Measurements from ENCODE around the gene KCNMA1.
"Not testable (repeated sequence)": the region's sequence is repeated elsewhere in the genome, so short reads cannot be mapped to it uniquely, and the experiment has no call there.

KCNMA1 gene

GRCh38 chr10:77637532-77638320 is at the start of gene KCNMA1:
TSS of gene KCNMA1 (minus strand) at chr10:77637808.
- no peak for DNase-seq

GRCh38 chr10:77686650-77687417 is 49.2 kb upstream of the KCNMA1 start:
- no peak for DNase-seq

GRCh38 chr10:77686096-77686495 is 48.5 kb upstream of the KCNMA1 start:
- no peak for DNase-seq

GRCh38 chr10:77685432-77685831 is 47.8 kb upstream of the KCNMA1 start:
- DNase-seq = no peak

GRCh38 chr10:77683088-77683432 is 45.5 kb upstream of the KCNMA1 start:
- not testable (repeated sequence) for DNase-seq

- DNase-seq = no peak
Observed at GRCh38 chr10:77682393-77683087, 44.9 kb upstream of the KCNMA1 start.

DNA sequence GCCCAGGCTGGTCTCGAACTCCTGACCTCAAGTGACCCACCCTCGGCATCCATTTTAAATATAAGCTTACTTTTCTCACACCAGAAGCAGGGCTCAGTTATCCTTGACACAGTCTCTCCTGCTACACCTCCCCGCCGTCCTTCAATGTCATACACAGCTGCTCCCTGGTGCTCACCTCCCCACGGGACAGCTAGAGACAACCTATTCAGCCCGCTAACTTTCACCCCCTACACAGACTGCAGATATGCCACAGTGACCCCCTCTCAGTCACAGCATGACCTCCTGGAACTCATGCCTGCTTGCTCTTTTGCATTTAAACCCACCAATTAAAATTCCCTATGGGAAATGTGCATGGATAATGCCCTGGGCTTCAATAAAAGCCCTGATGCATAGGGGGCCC is 44.2 kb upstream of the KCNMA1 start:
- no peak for DNase-seq

DNA sequence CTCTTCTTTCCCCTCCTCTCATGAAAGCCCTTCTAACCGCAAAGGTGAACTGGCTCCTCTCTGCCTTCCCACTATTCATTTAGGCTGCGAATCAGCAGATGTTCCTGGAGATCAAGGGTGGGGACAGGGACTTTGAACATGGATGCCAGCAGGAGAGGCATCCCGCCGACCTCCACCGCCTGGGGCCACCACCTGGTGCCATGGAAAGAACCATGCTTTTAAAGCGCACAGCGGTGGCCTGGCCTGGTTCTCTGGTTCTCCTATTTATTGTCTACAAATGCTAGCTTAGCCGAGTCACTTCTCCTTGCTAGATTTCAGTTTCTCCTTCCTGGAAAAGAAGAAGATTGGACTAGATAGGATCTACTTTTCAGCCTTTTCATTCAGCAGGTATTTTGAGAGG is 43.2 kb upstream of the KCNMA1 start:
- DNase-seq = no peak

- no peak for DNase-seq
Observed at GRCh38 chr10:77680065-77680464, 42.5 kb upstream of the KCNMA1 start.

DNA sequence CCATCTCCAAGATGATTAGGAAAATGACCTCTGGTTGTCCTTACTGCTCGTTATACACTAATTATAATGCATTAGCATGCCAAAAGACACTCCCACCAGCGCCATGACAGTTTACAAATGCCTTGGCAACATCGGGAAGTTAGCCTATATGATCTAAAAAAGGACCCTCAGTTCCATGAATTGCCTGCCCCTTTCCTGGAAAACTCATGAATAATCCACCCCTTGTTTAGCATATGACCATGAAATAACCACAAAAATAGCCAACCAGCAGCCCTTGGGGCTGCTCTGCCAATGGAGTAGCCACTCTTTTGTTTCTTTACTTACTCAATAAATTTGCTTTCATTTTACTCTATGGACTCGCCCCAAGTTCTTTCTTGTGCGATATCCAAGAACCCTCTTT is 41.6 kb upstream of the KCNMA1 start:
- DNase-seq = no peak

DNA sequence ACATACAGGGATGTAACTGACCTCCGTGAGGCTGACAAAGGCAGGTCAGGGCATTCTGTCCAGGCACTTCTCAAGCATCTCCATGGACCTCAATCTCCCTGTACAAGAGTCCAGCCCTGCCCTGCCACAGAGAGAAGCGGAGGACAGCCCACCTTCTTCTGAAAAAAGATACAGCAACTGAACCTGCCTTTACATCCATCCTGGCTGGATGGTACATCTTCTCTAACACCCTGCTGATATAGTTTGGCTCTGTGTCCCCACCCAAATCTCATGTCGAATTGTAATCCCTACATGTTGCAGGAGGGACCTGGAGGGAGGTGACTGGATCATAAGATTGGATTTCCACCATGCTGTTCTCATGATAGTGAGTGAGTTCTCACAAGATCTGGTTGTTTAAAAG is 40.5 kb upstream of the KCNMA1 start:
- DNase-seq = no peak

DNA sequence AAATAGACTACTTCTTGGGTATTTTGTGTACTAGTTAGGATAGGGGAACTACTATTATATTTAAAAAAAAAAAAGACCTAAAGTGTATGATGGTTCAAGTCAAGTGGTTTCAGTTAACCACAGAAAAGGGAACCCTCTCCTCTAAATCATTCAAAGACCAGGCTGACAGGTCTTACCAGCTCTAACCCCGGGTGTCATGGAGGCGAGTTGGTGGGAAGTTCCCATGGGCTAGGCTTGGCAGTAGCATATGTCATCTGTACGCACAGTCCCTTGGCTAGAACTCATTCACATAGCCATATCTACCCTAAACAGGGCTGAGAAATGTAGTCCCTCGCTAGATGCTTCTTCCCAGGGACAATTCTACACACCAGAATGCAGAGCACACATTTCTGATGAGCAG is 37.7 kb upstream of the KCNMA1 start:
- DNase-seq = no peak

GRCh38 chr10:77673515-77674140 is 36.0 kb upstream of the KCNMA1 start:
- DNase-seq = no peak

DNA sequence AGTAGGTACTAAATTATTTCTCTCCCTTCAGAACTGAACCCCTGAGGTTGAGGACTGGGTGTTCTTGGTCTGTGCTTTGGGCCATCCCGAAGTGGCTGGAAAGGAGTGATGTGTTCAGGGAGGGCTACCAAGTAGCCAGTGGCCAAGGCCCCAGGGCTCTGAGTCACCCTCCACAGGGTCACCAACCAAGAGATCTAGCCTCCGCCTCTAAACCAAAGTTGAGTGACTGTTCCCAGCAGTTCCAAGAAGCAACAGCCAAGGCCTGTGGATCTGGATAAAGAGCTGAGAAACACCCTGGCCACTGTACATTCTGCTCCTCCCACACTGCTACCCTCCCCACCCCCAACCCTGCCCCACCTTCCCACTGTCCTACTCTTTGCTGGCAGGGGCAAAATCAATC is 35.5 kb upstream of the KCNMA1 start:
- DNase-seq = no peak

DNA sequence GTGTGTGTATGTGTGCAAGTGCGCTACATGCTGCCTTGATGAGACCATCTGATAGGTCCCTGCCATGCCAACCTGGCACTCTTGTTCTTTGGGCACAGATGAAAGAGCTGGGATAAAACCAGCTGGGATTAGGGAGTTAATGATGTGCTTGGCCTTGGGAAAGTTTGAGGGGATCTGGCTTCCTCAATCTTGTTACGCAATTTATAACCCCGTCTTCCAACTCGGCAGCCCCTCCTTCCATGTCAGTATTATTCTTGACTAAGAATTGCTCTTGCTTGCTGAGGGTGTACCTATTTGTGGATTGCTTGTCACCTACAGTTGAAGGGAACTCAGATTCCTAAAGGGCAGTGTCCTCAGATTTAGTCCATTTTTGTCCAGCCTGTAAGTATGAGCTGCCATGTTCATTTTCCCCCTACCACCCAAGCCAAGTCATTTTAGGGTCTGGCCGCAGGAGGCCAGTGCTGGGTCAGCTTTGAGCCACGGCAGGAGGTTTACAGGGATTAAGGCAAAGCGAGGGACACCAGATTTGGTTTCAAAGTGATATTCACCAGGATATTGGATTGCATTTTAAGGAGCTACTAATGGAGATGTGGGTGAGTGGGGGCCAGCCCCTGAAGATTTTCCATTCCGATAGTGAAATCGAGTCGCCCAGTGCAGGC is 34.1 kb upstream of the KCNMA1 start:
- DNase-seq = no peak

- DNase-seq = no peak
Observed at GRCh38 chr10:77670817-77671443, 33.3 kb upstream of the KCNMA1 start.

DNA sequence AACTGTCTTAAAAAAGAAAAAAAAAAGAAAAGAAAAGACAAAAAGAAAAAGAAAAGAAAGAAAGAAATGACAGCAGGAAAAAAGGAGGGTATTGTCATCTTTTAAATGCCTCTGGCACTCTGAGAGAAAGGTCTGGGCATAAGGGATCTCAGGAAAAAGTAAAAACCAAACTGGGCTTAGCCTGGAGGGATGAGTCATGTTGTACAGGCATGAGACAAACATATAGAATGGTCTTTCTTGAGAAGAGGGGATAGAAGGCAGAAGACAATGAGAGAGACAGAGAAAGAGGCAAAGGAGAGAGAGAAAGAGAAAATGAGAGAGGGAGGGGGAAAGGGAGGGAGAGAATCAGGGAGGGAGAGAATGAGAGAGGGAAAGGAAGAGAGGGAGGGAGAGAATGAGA is 32.3 kb upstream of the KCNMA1 start:
- DNase-seq = no peak

DNA sequence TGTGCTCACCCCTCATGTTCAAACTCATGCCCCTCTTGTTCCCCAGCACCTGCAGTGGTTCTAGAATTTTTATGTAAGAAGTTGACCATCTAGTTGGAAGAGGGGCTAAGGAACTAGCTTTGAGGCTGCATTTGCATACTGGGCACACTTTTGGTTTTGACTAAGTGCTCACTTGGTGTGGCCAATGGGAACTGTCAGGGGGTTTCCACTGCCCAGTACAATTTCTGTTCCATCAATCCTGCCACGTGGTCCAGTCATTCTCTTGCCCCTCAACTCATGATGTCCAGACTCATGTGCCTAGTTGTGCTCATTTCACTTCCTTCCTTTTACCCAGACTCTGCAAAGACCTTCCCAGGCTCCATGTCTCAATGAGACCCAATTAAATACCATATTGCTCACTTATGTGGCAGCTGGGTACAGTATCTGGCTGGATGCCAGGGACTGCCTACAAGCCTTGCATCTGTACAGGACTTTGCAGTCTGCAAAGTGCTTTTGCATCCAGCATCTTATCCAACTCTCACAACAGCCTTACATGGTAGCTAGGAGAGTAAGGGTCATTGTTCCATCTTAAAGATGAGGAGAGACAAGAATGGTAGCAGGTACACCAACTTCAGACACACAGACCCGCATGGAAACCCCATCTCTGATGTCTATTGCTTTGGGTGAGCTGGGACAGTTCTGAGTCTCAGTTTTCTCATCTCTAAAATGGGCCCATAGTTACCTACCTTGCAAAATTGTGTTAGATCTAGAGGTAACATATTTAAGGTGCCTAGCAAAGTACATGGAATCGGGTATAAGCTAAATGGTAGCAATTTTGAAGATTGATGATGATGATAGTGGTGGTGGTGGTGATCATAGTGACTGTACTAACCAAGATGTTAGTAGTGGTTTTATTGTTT is 30.1 kb upstream of the KCNMA1 start:
- no peak for DNase-seq

GRCh38 chr10:77666821-77667220 is 29.2 kb upstream of the KCNMA1 start:
- DNase-seq = no peak

DNA sequence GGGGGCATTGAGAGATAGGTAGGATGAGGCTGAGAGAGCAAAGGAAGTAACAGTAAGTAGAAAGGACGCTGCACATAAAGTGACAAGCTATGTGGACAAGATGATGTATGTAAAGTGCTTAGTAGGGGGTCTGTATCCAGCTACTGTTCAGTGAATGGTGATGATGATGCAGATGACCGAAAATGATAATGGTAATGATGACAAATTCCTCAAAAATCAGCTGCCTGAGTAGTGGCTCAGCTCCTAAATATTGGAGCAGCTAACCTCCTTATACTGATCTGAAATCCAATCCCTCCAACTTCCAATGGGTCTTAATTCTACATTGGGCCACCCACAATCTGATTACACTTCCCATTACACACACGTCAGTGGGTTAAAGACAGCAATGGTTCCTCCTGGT is 27.1 kb upstream of the KCNMA1 start:
- DNase-seq = no peak

GRCh38 chr10:77664008-77664407 is 26.4 kb upstream of the KCNMA1 start:
- no peak for DNase-seq

Measured in activated gamma-delta T cell treated with Interleukin-2 at 50 U/mL for 16 hours (primary cell).